Measurements from ENCODE around the gene NHP2.

NHP2 gene

GRCh38 chr5:178176791-178177190, 23.1 kb upstream of the NHP2 start:
- DNase-seq (ENCODE audit: low read depth in 2 of 2), result no peak

- DNase-seq (ENCODE audit: low read depth in 2 of 2), result no peak
These were observed 20.8 kb upstream of the NHP2 start for GRCh38 chr5:178174456-178174855.

- no peak for DNase-seq (ENCODE audit: low read depth in 2 of 2)
These were observed 16.8 kb upstream of the NHP2 start for GRCh38 chr5:178170455-178170854.

GRCh38 chr5:178165581-178165980, 11.9 kb upstream of the NHP2 start:
- no peak for DNase-seq (ENCODE audit: low read depth in 2 of 2)

GRCh38 chr5:178163772-178164735, 10.4 kb upstream of the NHP2 start:
- peak; percentile 83 to 91 for DNase-seq (ENCODE audit: low read depth in 2 of 2)

GRCh38 chr5:178162481-178162880, 8.8 kb upstream of the NHP2 start:
- no peak for DNase-seq (ENCODE audit: low read depth in 2 of 2)

GRCh38 chr5:178160176-178160575, 6.5 kb upstream of the NHP2 start:
- no peak for DNase-seq (ENCODE audit: low read depth in 2 of 2)

GRCh38 chr5:178155065-178155464, 1.4 kb upstream of the NHP2 start:
- DNase-seq (ENCODE audit: low read depth in 2 of 2), result no peak

GRCh38 chr5:178152491-178153444, 917 bp downstream of the NHP2 start:
- no peak for DNase-seq (ENCODE audit: low read depth in 2 of 2)

GRCh38 chr5:178150977-178151734, 2.5 kb downstream of the NHP2 start:
- DNase-seq (ENCODE audit: low read depth in 2 of 2), result no peak

- no peak for DNase-seq (ENCODE audit: low read depth in 2 of 2)
These were observed 4.3 kb downstream of the NHP2 start for GRCh38 chr5:178149199-178149932.

- DNase-seq (ENCODE audit: low read depth in 2 of 2), result no peak
These were observed 6.3 kb downstream of the NHP2 start for GRCh38 chr5:178147406-178147805.

- DNase-seq (ENCODE audit: low read depth in 2 of 2), result peak; percentile 59
These were observed 7.5 kb downstream of the NHP2 start for GRCh38 chr5:178145965-178146820.

GRCh38 chr5:178143901-178144300, 9.8 kb downstream of the NHP2 start:
- no peak for DNase-seq (ENCODE audit: low read depth in 2 of 2)

GRCh38 chr5:178143246-178143645, 10.4 kb downstream of the NHP2 start:
- no peak for DNase-seq (ENCODE audit: low read depth in 2 of 2)

- no peak for DNase-seq (ENCODE audit: low read depth in 2 of 2)
These were observed 11.0 kb downstream of the NHP2 start for GRCh38 chr5:178142642-178143041.

- DNase-seq (ENCODE audit: low read depth in 2 of 2), result no peak
These were observed 12.1 kb downstream of the NHP2 start for GRCh38 chr5:178141550-178141949.

- no peak for DNase-seq (ENCODE audit: low read depth in 2 of 2)
These were observed 15.7 kb downstream of the NHP2 start for GRCh38 chr5:178137991-178138390.

GRCh38 chr5:178136990-178137389, 16.7 kb downstream of the NHP2 start:
- DNase-seq (ENCODE audit: low read depth in 2 of 2), result no peak

- no peak for DNase-seq (ENCODE audit: low read depth in 2 of 2)
These were observed 22.2 kb downstream of the NHP2 start for GRCh38 chr5:178131446-178131996.

All from stimulated activated CD8-positive, alpha-beta memory T cell treated with anti-CD3 and anti-CD28 coated beads, Interleukin-2, amount 100 ng/mL, for 48 hours (primary cell).